ENCODE data around the gene PPP1R12C.

Gene PPP1R12C

DNA sequence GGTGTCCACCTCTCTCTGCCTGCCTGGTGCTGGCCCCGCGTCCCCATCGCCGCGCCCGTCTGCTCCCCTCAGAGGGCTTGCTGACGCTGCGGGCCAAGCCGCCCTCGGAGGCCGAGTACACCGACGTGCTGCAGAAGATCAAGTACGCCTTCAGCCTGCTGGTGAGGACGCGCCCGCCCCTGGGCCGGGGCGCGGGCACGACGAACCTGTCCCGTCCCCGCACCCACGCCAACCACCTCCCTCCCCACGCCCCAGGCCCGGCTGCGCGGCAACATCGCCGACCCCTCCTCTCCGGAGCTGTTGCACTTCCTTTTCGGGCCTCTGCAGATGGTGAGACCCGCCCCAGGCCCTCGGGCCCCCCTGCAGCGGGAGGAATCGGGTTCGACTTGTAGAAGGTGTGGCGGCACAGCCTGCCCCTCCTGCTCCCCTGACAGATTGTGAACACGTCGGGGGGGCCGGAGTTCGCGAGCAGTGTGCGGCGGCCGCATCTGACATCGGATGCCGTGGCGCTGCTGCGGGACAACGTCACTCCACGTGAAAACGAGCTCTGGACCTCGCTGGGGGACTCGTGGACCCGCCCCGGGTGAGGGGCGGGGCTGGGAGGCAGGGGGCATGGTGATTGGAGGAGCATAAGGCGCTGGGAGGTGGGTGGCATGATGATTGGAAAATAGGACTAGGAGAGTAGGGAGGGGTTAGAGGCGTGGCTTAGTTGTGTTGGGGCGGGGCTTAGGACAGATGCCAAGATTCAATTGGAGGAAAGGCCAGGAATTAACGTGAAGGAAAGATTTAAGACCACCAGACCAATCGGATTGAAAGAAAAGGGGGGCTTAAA lies 35.2 kb downstream of the PPP1R12C start:
- TF ChIP-seq, protein P1, sequence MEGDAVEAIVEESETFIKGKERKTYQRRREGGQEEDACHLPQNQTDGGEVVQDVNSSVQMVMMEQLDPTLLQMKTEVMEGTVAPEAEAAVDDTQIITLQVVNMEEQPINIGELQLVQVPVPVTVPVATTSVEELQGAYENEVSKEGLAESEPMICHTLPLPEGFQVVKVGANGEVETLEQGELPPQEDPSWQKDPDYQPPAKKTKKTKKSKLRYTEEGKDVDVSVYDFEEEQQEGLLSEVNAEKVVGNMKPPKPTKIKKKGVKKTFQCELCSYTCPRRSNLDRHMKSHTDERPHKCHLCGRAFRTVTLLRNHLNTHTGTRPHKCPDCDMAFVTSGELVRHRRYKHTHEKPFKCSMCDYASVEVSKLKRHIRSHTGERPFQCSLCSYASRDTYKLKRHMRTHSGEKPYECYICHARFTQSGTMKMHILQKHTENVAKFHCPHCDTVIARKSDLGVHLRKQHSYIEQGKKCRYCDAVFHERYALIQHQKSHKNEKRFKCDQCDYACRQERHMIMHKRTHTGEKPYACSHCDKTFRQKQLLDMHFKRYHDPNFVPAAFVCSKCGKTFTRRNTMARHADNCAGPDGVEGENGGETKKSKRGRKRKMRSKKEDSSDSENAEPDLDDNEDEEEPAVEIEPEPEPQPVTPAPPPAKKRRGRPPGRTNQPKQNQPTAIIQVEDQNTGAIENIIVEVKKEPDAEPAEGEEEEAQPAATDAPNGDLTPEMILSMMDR (IDR thresholded peaks at IDR 0.05; ENCODE audit: low read depth, low read length, missing control alignments) = no peak
- DNase-seq (ENCODE audit: low read depth) = peak; percentile 18
- peak overlapping the region; percentile 2 for H3K4me3 ChIP-seq (ENCODE audit: low read depth, low read length)

DNA sequence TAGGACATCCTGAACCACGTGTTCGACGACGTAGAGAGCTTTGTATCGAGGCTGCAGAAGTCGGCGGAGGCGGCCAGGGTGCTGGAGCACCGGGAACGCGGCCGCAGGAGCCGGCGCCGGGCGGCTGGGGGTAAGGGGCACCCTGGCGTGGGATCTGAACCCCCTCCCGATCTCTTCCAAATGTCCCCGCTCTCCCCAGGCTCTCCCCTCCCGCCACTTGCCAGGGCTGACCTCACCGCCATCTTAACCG lies 35.7 kb downstream of the PPP1R12C start:
- no peak for DNase-seq (ENCODE audit: low read depth)
- TF ChIP-seq, protein P1 (IDR thresholded peaks at IDR 0.05; ENCODE audit: low read depth, low read length, missing control alignments) = no peak
- H3K4me3 ChIP-seq (ENCODE audit: low read depth, low read length) = peak overlapping the region; percentile 2

DNA sequence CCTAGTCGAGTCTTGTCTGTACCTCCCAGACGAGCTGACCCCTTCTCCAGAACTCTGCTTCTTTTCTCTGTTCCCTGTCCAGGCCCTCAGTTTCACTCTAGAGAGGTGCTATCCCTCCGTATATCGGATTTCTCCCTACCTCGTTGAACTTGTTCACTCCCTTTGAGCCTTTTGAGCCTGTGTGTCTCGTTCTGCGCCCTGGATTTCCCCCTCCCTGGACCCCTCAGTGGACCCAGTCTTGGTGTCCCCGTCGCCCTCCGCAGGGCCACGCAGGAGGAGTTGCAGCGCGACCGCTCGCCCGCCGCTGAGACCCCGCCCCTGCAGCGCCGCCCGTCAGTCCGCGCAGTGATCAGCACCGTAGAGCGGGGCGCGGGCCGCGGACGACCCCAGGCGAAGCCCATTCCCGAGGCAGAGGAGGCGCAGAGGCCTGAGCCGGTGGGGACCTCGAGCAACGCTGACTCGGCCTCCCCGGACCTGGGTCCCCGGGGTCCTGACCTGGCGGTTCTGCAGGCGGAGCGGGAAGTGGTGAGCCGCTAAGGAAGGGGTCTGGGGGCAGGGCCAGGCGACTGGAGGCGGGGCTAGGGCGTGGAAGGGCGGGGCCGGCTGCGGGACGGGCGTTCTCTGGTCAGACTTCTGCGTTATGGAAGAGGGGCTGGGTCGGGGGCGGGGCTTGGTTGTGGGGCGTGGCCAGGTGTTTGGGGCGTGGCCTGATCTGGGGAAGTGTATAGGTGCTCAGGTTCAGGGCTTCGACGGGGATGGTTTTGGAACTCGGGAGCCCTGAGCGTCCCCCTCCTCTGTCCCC lies 36.3 kb downstream of the PPP1R12C start:
- TF ChIP-seq, protein P1 (IDR thresholded peaks at IDR 0.05; ENCODE audit: low read depth, low read length, missing control alignments) = no peak
- peak overlapping the region; percentile 67 for H3K4me3 ChIP-seq (ENCODE audit: low read depth, low read length)
- peak; percentile 57 for DNase-seq (ENCODE audit: low read depth)

DNA sequence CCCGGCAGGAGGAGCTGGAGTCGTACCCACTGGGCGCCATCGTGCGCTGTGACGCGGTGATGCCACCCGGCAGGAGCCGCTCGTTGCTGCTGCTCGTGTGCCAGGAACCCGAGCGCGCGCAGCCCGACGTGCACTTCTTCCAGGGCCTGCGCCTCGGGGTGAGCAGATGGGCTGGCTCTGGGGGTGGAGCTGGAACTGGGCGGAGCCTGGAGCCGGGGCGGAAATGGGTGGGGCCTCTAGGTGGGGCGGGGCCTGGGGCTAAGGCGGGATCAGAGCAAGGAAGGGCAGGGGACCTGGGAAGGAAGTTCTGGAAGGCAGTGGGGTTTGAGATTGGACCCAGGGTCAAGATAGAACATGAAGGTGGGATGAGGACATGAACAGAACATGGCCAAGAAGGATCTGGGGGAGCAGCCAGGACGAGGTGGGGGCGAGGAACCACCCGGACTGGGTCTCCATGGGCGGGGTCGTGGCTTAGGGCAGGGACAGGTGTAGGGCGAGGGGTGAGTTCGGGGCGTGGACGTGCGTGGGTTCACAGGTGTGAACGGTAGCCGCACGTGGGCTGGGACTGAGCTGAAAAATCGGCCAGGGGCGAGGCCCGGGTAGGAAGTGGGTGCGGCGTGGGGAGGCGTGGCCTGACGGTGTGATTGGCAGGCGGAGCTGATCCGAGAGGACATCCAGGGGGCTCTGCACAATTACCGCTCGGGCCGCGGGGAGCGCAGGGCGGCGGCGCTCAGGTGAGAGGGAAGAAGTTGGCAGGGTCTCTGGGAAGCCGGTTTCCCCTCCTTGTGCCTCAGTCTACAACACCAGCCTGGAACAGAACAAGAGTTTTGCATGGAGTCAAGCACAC lies 37.1 kb downstream of the PPP1R12C start:
- H3K4me3 ChIP-seq (ENCODE audit: low read depth, low read length) = peak overlapping the region; percentile 67

DNA sequence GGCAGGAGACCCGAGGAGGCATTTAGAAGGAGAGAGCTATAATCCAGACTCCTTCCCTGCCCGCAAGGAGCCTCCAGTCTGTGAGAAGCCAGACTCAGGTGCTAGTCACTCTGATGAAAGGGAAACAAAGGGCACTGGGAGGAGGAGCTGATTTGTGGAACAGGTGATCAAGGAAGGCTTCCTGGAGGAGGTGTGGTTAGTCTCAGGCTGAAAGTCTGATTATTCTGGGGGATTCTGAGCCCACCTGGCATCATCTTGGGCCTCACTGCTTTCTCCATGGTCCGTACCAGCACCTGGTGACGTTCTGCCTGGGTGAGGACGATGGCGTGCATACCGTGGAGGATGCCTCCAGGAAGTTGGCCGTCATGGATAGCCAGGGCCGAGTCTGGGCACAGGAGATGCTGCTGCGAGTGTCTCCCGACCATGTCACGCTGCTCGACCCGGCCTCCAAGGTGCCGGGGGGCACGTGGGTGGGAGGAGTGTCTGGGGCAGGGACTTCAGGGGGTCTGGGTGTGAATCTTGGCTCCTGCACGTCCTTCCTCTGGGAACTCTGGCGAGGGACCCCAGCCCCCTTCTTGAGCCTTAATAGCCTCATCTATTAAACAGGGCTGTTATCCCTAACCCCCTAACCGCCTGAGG lies 37.9 kb downstream of the PPP1R12C start:
- no peak for DNase-seq (ENCODE audit: low read depth)
- no peak overlapping the region for H3K4me3 ChIP-seq (ENCODE audit: low read depth, low read length)
- TF ChIP-seq, protein P1 (IDR thresholded peaks at IDR 0.05; ENCODE audit: low read depth, low read length, missing control alignments) = no peak

More for the DNA sequence above, 37.1 kb downstream of the PPP1R12C start:
- TF ChIP-seq, protein P1 (IDR thresholded peaks at IDR 0.05; ENCODE audit: low read depth, low read length, missing control alignments) = no peak
- DNase-seq (ENCODE audit: low read depth) = peak; percentile 38

DNA sequence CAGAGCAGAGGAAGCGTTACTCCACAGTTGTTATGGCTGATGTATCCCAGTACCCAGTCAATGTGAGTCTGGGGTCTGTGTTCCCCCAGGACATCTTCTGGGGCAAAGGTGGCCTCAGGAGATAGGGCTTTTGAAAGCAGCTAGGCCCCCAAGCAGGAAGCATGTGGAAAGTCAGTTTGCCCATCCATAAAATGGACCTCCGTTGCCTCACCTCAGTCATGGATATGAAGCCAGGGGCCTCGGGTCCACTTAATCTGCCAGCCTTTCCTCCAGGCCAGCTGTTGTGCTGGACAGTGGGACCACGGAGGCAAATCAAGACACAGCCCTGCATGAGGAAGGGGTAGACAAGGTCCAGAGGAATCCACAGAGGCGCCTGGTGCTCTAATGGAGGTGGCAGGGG lies 38.4 kb downstream of the PPP1R12C start:
- no peak overlapping the region for H3K4me3 ChIP-seq (ENCODE audit: low read depth, low read length)
- no peak for DNase-seq (ENCODE audit: low read depth)
- TF ChIP-seq, protein P1 (IDR thresholded peaks at IDR 0.05; ENCODE audit: low read depth, low read length, missing control alignments) = no peak
